Neural cell (in vitro differentiated cells): ENCODE measurements around the gene STIM1. TPM values are rescaled to one million over a fixed set of nuclear protein-coding genes. Genes with fewer than 3 reads are reported as not detected.

Source experiments
- H2AFZ ChIP-seq: fragments of 200-600, 300-800 bp; sonication (generic), shearing (Covaris generic); 2 replicates; pipeline ENCODE4 v1.6.0; 2014; ENCODE audit warnings: low read depth, mild to moderate bottlenecking, antibody characterized with exemption, low read length, moderate library complexity
- H3F3A ChIP-seq: fragments of 200-600 bp; shearing (Covaris generic); 2 replicates; pipeline ENCODE4 v1.6.1; 2016; ENCODE audit warnings: mild to moderate bottlenecking, moderate library complexity, mixed read lengths, antibody characterized with exemption, low read length; ENCODE audit not compliant: insufficient read depth, poor library complexity, severe bottlenecking
- H3K27ac ChIP-seq: fragments of 200-600, 300-800 bp; sonication (generic), shearing (Covaris generic); 2 replicates; pipeline ENCODE4 v1.5.1; 2014; ENCODE audit warnings: mild to moderate bottlenecking, low read length, moderate library complexity
- H3K27me3 ChIP-seq: fragments of 300-800, 200-600 bp; sonication (generic), shearing (Covaris generic); 2 replicates; pipeline ENCODE4 v1.6.0; 2014; ENCODE audit warnings: mild to moderate bottlenecking, low read depth, low read length, moderate library complexity; ENCODE audit not compliant: insufficient read depth
- H3K36me3 ChIP-seq: fragments of 300-800, 200-600 bp; sonication (generic), shearing (Covaris generic); 2 replicates; pipeline ENCODE4 v1.5.1; 2014; ENCODE audit warnings: mild to moderate bottlenecking, antibody characterized with exemption, low read length, moderate library complexity; ENCODE audit not compliant: insufficient read depth
- H3K4me2 ChIP-seq: fragments of 300-800, 200-600 bp; sonication (generic), shearing (Covaris generic); 2 replicates; pipeline ENCODE4 v1.6.0; 2014; ENCODE audit warnings: mild to moderate bottlenecking, low read length
- H3K4me3 ChIP-seq: fragments of 300-800, 200-600 bp; sonication (generic), shearing (Covaris generic); 2 replicates; pipeline ENCODE4 v1.5.1; 2014; ENCODE audit warnings: mild to moderate bottlenecking, low read length, moderate library complexity
- H3K79me2 ChIP-seq: fragments of 200-600 bp; shearing (Covaris generic); replicated peaks from 2 replicates; pipeline ENCODE4 v1.6.0; 2014; ENCODE audit warnings: mild to moderate bottlenecking, low read length, moderate library complexity; ENCODE audit not compliant: insufficient read depth
- H3K9ac ChIP-seq: fragments of 300-800, 200-600 bp; sonication (generic), shearing (Covaris generic); 2 replicates; pipeline ENCODE4 v1.6.1; 2016; ENCODE audit warnings: mild to moderate bottlenecking, low read length, mixed read lengths
- H3K9me2 ChIP-seq: fragments of 200-600 bp; shearing (Covaris generic); 2 replicates; pipeline ENCODE4 v1.6.1; 2016; ENCODE audit warnings: mild to moderate bottlenecking, low read length, mixed read lengths; ENCODE audit not compliant: insufficient read depth
- H3K9me3 ChIP-seq: fragments of 200-600, 300-800 bp; sonication (generic), shearing (Covaris generic); 2 replicates; pipeline ENCODE4 v1.6.1; 2016; ENCODE audit warnings: mild to moderate bottlenecking, mixed run types, low read length, moderate library complexity, mixed read lengths
- H4K20me1 ChIP-seq: fragments of 200-600 bp; shearing (Covaris generic); 2 replicates; pipeline ENCODE4 v1.6.1; 2016; ENCODE audit warnings: mild to moderate bottlenecking, mixed run types; ENCODE audit not compliant: insufficient read depth
- CTCF ChIP-seq: fragments of 450-650 bp; IDR thresholded peaks from 2 replicates; pipeline ENCODE4 v1.5.1; 2014; ENCODE audit warnings: antibody characterized with exemption, mild to moderate bottlenecking, moderate library complexity; ENCODE audit not compliant: poor library complexity, severe bottlenecking
- EP300 ChIP-seq: fragments of 450-650 bp; conservative IDR thresholded peaks from 2 replicates; pipeline ENCODE4 v1.6.1; 2014; ENCODE audit warnings: antibody characterized with exemption, mild to moderate bottlenecking, moderate library complexity; ENCODE audit not compliant: poor library complexity, severe bottlenecking
- EZH2 ChIP-seq: fragments of 200-600, 300-800 bp; shearing (Covaris generic), sonication (generic); IDR thresholded peaks from 2 replicates; pipeline ENCODE4 v1.6.1; 2014; ENCODE audit warnings: antibody characterized with exemption, low read length, borderline replicate concordance, mild to moderate bottlenecking; ENCODE audit not compliant: insufficient read depth, poor library complexity, severe bottlenecking
- MXI1 ChIP-seq: fragments of 450-650 bp; conservative IDR thresholded peaks from 2 replicates; pipeline ENCODE4 v1.6.1; 2014; ENCODE audit warnings: antibody characterized with exemption, mild to moderate bottlenecking; ENCODE audit not compliant: poor library complexity, severe bottlenecking
- POLR2AphosphoS5 ChIP-seq: IDR thresholded peaks from 2 replicates; pipeline ENCODE4 v1.6.1; 2012
- RAD21 ChIP-seq: fragments of 450-650 bp; conservative IDR thresholded peaks from 2 replicates; pipeline ENCODE4 v1.6.1; 2014; ENCODE audit warnings: antibody characterized with exemption, mild to moderate bottlenecking, moderate library complexity
- REST ChIP-seq: IDR thresholded peaks from 2 replicates; pipeline ENCODE4 v1.6.1; 2012; ENCODE audit warnings: borderline replicate concordance
- SMC3 ChIP-seq: fragments of 450-650 bp; conservative IDR thresholded peaks from 2 replicates; pipeline ENCODE4 v1.6.1; 2014; ENCODE audit warnings: antibody characterized with exemption, mild to moderate bottlenecking, moderate library complexity; ENCODE audit not compliant: poor library complexity
- TAF1 ChIP-seq: IDR thresholded peaks from 2 replicates; pipeline ENCODE4 v1.6.1; 2012; ENCODE audit warnings: low read depth
- polyA plus RNA-seq: library from polyadenylated mRNA; depleted of rRNA; stranded (reverse); fragments of >200 nt; gene quantifications from 2 replicates; pipeline ENCODE4 v1.2.3, GENCODE V29; 2014

STIM1 gene
- polyA plus RNA-seq, 1 donor from 2014 or later: 14.5 TPM

GRCh38 chr11:4086575-4087353 lies 231.3 kb downstream of the STIM1 start:
- no peak overlapping the region for H3K4me3 ChIP-seq
- H3K9me3 ChIP-seq: no peaks in the 10 kb centered on the region
- H2AFZ ChIP-seq: no peak overlapping the region
- H3K27ac ChIP-seq: no peak overlapping the region
- no peaks in the 10 kb centered on the region for H3K36me3 ChIP-seq
- no peak overlapping the region for H3K4me2 ChIP-seq
- TF ChIP-seq EZH2: no peak
- no peak for TF ChIP-seq SMC3
- no peak for TF ChIP-seq POLR2AphosphoS5
- no peak for TF ChIP-seq TAF1
- no peak for TF ChIP-seq MXI1
- TF ChIP-seq RAD21: no peak
- TF ChIP-seq CTCF: no peak
- no peak for TF ChIP-seq EP300
- no peak for TF ChIP-seq REST
- H3K79me2 ChIP-seq: no peaks in the 10 kb centered on the region
- no peaks in the 10 kb centered on the region for H3F3A ChIP-seq
- no peaks in the 10 kb centered on the region for H3K9me2 ChIP-seq
- H3K9ac ChIP-seq: no peak overlapping the region
- H4K20me1 ChIP-seq: no peaks in the 10 kb centered on the region
- H3K27me3 ChIP-seq: no peaks in the 10 kb centered on the region

GRCh38 chr11:4087551-4087950 lies 232.1 kb downstream of the STIM1 start:
- TF ChIP-seq CTCF (no peak), EP300 (no peak), TAF1 (no peak), POLR2AphosphoS5 (no peak), MXI1 (no peak), SMC3 (no peak), RAD21 (no peak), EZH2 (no peak), REST (no peak)

More at GRCh38 chr11:4087551-4087950, 232.1 kb downstream of the STIM1 start:
- Histone ChIP-seq H3K9ac (no peak overlapping the region), H3K4me2 (no peak overlapping the region), H3K9me2 (no peaks in the 10 kb centered on the region), H3K27ac (no peak overlapping the region), H3K4me3 (no peak overlapping the region), H3K9me3 (no peaks in the 10 kb centered on the region), H2AFZ (no peak overlapping the region), H4K20me1 (no peaks in the 10 kb centered on the region), H3K27me3 (no peaks in the 10 kb centered on the region), H3K36me3 (no peaks in the 10 kb centered on the region), H3F3A (no peaks in the 10 kb centered on the region), H3K79me2 (no peaks in the 10 kb centered on the region)
